GM21526 (cell line): ENCODE data around the gene GARRE1.

Source experiments
- ATAC-seq: cut with Tn5 transposase; IDR thresholded peaks from one replicate; pipeline ENCODE4 v1.9.1; 2021; ENCODE audit warnings: moderate library complexity; ENCODE audit not compliant: unreplicated experiment, low FRiP score

GARRE1 gene

DNA sequence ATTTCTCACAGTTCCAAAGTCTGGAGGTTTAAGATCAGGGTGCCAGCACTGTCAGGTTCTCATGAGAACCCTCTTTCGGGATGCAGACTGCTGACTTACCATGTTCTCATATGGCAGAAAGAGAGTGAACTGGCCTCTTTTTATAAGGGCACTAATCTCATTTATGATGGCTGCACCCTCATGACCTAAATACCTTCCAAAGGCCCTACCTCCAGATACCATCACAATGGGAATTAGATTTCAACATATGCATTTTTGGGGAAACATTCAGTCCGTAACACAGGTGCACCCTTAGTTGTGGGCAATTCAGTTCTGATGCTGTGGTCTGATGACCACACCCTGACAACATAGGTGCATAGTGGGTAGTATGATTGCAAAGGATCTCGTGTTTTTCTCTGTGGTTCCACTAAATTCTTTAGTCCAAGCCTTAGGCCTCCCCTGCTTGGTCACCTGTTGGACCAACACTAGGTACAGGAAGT, 33.3 kb downstream of the GARRE1 start:
- ATAC-seq = no peak

DNA sequence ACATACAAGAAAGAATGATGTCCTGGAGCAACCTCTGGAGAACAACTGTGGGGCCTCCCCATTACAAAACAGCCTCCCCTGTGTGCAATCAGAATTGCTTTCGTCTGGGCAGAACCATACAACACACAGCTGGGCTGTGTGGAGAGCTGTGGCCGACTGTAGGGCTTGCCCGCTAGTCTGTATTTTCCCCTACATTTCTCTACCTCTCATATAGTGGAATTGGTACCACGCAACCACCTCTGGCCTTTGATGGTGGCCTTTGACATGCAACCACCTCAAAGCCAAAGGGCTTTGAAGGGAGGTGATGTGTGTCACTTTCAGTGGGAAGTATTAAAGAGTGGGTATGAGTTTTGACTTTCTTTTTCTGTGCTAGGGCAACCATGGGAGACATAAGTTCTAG, 34.0 kb downstream of the GARRE1 start:
- ATAC-seq = no peak

DNA sequence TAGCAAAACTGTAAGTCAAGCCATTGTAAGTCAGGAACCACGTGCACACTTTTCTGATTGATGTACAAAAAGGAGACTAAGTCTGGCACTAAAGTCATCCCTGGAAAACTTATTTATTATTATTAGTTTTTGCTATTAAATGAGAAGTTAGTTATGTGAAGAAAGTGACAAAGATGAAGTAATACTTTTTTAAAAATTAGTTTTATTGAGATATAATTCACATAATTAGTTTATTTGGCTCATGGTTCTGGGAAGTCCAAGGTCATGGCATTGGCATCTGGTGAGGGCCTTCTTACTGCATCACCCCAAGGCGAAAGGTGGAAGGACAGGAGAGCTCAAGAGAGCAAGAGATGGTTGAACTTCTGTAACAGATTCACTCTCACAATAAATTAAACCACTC, 36.9 kb downstream of the GARRE1 start:
- no peak for ATAC-seq

DNA sequence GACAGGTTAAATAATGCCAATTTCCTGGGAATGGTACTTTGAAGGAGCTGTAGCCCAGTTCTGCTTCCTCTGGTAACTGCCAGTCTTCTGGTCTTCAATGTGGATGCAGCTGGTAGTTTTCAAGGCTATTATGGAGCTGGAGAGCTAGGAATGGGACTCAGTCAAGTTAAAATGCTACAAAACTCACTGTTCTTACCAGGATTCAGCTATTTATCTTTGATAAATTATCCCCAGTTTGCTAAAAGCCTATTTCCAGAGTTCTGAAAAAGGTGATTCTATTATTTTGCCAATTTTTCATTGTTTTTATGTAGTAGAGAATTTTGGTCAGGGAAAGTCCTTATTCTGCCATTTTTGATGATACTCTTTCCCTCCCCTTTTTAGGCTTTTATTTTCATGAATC, 40.7 kb downstream of the GARRE1 start:
- ATAC-seq = no peak

DNA sequence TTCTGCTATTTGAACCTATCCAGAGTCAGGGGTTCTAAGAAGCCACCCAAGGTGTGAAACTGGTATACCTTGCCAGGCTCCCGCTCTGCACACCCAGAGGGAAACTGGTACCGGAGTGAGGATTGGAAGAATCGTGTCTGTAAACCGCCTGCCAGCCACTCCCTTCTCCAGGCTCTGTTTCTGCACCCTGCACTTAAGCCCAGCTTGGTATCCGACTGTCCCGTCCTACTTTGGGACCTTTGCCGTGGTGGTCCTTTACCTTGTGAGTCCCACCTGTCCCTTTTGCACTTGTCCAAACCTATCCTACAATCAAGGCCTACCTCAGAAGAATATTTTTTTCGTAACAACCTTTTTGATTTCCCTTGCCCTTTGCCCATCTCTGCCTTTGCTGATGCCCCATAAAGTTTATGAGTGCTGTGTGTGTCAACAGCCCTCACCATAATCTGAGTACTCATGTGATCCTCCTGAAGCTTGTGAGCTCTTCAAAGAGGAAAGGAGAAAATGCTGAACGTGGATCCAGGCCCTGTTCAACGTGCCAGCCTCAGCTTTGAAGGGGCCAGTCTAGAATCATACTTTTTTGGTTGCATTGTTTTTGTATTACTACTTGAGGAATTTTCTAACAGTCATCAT, 44.7 kb downstream of the GARRE1 start:
- ATAC-seq = no peak

DNA sequence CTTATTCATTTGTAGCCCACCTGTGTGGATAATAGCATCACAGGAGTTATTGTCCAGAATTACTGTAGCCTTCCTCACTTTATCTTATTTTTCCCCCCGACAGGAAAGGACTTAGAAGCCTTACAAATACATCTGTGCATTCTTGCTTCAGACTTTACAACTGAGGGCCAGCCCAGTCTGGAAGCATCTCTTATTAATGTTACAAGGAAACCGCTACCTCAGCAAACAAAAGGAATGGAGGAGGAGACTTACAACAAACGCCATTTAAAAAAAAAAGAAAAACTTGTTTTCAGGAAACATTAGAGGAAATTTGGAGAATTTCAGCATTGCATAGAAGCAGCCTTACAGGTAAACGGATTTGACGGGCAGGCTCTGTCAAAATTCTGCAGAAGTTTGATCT, 45.2 kb downstream of the GARRE1 start:
- no peak for ATAC-seq

DNA sequence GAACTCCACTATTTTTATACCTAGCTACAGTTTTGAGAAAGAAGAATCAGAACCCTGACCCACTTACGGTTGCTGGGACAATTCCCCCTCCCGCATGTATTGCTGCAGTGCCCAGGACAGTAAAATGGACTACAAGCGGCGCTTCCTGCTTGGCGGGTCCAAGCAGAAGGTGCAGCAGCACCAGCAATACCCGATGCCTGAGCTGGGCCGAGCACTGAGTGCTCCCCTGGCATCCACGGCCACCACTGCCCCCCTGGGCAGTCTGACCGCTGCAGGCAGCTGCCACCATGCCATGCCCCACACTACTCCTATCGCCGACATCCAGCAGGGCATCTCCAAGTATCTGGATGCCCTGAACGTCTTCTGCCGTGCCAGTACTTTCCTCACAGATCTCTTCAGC, 46.0 kb downstream of the GARRE1 start:
- ATAC-seq = no peak

DNA sequence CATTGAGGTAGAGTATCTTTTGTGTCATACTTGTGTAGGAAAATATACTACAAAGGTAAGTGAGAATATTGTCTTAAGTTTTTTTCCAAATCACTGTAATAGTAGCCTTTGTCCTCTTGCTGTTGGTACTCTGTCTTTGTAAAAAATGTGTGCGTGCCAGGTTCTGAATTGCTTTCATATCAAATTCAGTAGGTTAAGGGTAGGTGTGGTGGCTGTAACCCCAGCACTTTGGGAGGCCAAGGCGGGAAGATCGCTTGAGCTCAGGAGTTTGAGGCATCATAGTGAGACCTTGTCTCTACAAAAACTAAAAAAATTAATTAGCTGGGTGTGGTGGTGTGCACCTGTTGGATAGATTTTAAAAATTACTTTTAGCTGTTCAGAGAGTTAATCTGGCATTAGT, 46.6 kb downstream of the GARRE1 start:
- ATAC-seq = no peak
